Adipocyte (in vitro differentiated cells): ENCODE results near the gene RGS3.
A peak's percentile ranks its signal among the peaks of the same experiment; 100 is the strongest.

Experiments
- DNase-seq: peaks from one replicate; pipeline ENCODE4 v3.0.0-alpha.2; 2015; ENCODE audit warnings: low read depth
- H3K27me3 ChIP-seq: replicated peaks from 2 replicates; pipeline ENCODE4 v1.7.0; 2013; ENCODE audit warnings: mild to moderate bottlenecking, low read length, moderate library complexity; ENCODE audit not compliant: control insufficient read depth, insufficient read depth
- H3K36me3 ChIP-seq: 2 replicates; pipeline ENCODE4 v1.7.0; 2013; ENCODE audit warnings: low read length, mild to moderate bottlenecking, moderate library complexity; ENCODE audit not compliant: control insufficient read depth, insufficient read depth, severe bottlenecking
- H3K4me1 ChIP-seq: 2 replicates; pipeline ENCODE4 v1.7.0; 2013; ENCODE audit warnings: mild to moderate bottlenecking, low read length, moderate library complexity; ENCODE audit not compliant: control insufficient read depth, insufficient read depth
- H3K4me3 ChIP-seq: 2 replicates; pipeline ENCODE4 v1.7.0; 2013; ENCODE audit warnings: mild to moderate bottlenecking, low read length, moderate library complexity
- H3K9ac ChIP-seq: 2 replicates; pipeline ENCODE4 v1.7.0; 2013; ENCODE audit warnings: mild to moderate bottlenecking, low read length, moderate library complexity
- H3K9me3 ChIP-seq: 2 replicates; pipeline ENCODE4 v1.7.0; 2013; ENCODE audit warnings: mild to moderate bottlenecking, low read length, moderate library complexity; ENCODE audit not compliant: control insufficient read depth

Gene RGS3

DNA sequence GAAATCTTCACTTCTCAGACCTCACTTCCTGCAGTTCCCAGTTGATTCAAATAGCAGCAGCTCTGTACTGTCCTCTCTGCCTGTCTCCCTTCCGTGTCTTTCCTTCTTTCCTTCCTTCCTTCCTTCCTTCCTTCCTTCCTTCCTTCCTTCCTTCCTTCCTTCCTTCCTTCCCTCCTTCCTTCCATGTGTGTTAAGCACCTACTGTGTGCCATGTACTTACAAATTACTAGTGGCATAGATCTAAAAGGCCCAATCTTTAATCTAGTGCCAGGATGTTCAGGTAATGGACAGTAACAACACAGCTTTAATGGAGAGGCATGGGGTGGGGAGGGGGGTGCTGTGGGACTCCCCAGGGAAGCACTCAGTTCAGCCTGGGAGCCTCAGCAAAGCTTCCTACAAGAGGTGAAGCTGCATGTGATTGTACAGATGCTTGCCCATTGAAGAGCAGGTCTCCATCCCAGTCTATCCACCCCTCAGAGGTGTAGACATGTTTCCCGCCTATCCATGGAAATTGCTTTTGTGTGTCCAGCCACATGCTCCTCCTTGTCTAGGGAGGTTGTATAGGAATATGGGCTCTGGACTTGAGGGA lies 106.0 kb downstream of the RGS3 start:
- no peaks in the 10 kb centered on the region for H3K27me3 ChIP-seq
- no peak overlapping the region for H3K4me3 ChIP-seq
- DNase-seq, result no peak
- H3K36me3 ChIP-seq, result no peaks in the 10 kb centered on the region
- peaks cover 21% of the 10 kb centered on the region for H3K4me1 ChIP-seq
- H3K9me3 ChIP-seq, result peaks cover 4% of the 10 kb centered on the region
- no peak overlapping the region for H3K9ac ChIP-seq

DNA sequence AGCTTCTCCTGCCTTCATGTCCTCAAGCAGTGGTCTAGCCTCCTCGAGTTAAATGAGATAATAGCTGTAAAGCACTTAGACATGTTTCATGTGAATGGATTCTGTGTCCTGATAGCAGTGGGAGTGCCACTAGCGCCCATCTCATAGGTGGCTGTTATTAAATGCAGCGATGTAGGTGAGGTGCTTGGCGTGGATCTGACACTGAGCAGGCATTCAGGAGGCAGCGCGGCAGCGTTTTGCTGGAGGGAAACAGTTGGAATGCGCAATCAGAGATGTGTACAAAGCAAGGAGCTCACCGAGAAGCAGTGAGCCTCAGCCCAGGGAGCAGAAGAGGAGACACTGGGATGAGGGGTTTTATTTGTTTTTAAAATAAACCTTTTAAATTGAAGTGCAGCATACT lies 106.6 kb downstream of the RGS3 start:
- DNase-seq, result no peak
- Histone ChIP-seq H3K9ac (no peak overlapping the region), H3K4me1 (peaks cover 16% of the 10 kb centered on the region), H3K9me3 (peaks cover 4% of the 10 kb centered on the region), H3K27me3 (no peaks in the 10 kb centered on the region), H3K36me3 (no peaks in the 10 kb centered on the region), H3K4me3 (no peak overlapping the region)

DNA sequence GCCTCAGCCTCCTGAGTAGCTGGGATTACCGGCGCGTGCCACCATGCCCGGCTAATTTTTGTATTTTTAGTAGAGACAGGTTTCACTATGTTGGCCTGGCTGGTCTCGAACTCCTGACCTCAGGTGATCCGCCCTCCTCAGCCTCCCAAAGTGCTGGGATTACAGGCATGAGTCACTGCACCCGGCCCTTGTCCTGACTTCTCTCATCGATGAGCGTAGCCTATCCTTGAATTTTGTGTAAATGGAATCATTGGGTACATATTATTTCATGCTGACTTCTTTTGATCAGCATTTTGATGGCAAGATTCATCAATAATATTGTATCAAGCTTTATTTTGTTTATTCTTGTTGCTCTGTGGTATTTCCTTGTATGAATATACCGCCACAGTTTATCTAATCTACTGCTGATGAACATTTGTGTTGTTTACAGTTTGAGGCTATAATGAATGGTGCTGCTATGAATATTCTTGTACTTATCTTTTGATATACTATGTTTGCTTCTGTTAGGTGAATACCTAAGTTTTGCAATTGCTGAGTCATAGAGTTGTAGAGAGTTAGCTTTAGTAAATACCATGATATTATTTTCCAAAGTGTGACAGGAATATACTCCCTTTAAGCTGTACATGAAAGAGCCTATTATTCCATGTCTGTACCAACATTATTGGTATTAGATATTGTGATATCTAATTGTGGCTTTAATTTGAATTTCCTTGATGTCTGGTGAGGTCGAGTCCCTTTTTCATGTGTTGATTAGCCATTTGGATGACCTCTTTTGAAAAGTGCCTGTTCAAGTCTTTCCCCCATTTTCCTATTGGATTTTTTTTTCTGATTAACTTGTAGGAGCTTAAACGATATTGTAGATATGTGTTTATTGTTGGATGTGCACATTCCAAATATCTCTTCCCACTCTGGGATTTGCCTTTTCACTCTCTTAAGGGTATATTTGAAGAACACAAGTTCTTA lies 107.5 kb downstream of the RGS3 start:
- H3K4me1 ChIP-seq, result peaks cover 8% of the 10 kb centered on the region
- peaks cover 4% of the 10 kb centered on the region for H3K9me3 ChIP-seq
- DNase-seq, result peak; percentile 58
- H3K9ac ChIP-seq, result no peak overlapping the region
- H3K4me3 ChIP-seq, result no peak overlapping the region
- no peaks in the 10 kb centered on the region for H3K36me3 ChIP-seq
- H3K27me3 ChIP-seq, result no peaks in the 10 kb centered on the region

DNA sequence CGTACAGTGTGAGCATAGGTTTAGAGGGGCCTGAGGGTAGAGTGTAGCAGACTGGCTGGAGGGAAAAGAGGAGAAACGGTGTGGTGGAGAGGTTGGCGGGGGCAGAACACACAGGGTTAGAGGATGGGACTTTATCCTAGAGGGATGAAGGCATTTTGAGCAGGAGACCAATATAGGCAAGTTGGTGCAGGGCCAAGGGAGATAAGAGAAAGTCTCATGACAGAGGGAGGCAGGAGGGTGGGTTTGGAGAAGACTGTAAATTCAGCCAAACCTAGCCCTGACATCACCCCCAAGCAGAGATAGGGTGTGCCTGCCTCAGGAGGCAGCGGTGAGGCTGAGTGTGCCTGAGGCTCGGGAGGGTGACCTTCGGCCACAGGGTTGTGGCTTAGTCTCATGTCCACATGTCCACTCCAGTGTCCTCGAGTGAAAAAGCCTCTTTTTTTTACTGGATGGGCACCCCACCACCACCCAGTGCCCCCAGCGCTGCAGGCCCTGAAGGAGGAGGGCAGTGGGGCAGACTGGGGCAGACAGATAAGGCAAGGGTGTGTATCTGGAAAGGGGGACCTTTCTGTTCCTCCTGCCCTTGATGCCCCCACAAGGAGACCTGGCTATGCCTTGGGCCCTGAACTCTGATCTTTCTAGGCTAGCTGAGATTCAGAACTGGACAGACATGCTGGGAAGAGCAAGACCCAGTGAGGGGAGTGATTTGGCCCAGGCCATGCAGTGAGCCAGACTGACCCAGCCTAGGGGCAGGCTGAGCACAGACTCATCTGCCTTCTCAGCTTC lies 108.7 kb downstream of the RGS3 start:
- no peak for DNase-seq
- Histone ChIP-seq H3K4me1 (peaks cover 3% of the 10 kb centered on the region), H3K36me3 (no peaks in the 10 kb centered on the region), H3K27me3 (no peaks in the 10 kb centered on the region), H3K9ac (no peak overlapping the region), H3K9me3 (peaks cover 4% of the 10 kb centered on the region), H3K4me3 (no peak overlapping the region)

DNA sequence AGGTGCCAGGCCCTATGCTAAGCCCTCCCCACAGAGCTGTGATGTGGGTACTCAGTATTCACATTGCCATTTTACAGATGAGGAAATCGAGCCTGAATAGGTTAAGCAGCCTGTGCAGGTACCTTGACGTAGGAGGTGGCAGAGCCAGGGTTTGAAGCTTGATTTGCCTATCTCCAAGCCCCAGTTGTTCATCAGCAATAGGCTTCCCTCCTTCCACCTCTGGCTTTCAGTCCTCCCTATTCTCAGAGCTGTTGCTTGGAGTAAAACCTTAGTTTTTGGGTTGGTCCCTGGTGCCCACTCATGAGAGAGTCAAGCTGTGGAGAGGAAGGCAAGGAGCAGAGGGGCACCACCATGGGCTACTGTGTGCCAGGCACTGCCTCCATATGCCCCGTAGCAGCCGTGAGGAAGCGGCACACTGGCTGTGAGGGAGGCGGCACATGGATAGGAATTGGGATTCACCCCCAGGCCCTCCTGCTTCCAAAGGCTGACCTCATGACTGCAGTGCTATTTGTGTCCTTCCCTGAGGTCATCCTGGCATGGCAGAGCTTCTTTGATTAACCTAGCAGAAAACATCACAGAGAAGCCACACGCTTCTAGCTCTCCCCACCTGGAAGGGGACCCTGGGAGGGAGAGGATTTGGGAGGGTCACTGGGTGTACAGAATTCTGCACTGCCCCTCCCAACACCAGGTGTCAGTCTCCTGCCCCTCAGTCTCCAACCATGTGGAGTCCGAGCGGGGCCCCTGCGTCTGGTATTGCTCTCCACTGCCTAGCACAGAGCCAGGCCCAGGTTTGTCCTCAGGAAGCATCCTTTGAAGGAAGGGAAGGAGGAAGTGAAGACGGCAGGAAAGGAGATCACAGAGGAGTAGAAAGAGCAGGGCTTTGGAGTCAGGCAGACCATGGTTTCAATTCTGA lies 109.8 kb downstream of the RGS3 start:
- no peak overlapping the region for H3K9ac ChIP-seq
- H3K4me1 ChIP-seq, result peaks cover 14% of the 10 kb centered on the region
- peaks cover 4% of the 10 kb centered on the region for H3K9me3 ChIP-seq
- H3K27me3 ChIP-seq, result no peaks in the 10 kb centered on the region
- DNase-seq, result no peak
- no peak overlapping the region for H3K4me3 ChIP-seq
- H3K36me3 ChIP-seq, result no peaks in the 10 kb centered on the region

DNA sequence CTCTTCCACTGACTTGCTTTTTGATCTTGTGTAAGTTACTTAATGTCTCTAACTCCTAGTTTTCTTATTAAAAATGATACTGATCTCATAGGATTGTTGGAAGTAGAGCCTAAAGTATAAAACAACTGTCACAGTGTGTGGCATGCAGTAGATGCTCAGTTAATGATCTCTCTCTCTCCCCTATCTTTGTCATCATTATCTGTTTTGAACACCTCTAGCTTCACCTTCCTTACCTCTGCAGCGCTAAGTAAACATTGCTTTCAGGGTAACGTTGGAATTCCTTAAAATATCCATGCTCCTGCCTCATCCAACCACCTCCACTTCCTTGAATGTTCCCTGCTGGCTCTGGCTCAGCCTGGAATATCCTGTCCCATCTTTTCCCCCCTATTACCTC lies 110.4 kb downstream of the RGS3 start:
- no peak overlapping the region for H3K9ac ChIP-seq
- no peak for DNase-seq
- H3K4me3 ChIP-seq, result no peak overlapping the region
- H3K27me3 ChIP-seq, result no peaks in the 10 kb centered on the region
- peaks cover 4% of the 10 kb centered on the region for H3K9me3 ChIP-seq
- H3K36me3 ChIP-seq, result no peaks in the 10 kb centered on the region
- peaks cover 20% of the 10 kb centered on the region for H3K4me1 ChIP-seq

DNA sequence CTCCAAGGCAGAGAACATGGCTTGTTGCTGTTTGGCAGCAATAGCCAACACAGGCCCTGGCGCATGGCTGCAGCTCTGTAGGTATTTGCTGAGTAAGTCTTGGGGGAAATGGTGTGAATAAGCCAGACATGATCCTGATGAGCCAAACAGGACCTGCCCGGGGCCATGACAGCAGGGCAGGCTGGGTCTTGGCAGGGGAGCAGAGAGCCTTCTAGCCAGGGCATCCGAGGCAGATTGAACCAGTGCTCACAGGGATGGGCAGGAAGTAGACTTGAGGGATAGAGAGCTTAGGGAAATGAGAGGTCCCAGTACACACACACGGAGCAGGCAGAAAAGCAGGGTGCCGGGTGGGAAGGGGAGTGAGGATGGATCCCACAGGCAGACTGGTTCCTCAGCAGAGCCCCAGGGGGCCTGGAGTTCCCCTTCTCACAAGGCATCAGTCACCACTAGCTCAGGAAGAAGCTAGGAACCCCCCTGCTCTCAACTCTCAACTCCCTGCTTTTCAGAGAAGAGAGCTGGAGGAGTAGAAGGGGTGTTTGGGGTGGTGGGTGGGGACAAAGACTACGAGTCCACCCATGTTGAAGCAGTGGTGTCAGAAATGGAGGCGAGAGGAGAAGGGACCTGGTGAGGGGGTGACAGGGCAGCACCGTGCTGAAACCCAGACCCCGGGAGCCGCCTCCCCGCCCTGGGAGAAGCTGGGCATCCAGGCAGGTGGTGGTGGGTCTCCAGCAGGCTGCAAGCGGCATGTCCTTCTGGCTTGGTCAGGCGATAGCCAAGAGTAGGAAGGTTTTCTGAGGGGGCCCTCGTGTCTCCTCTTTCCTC lies 111.1 kb downstream of the RGS3 start:
- Histone ChIP-seq H3K4me3 (no peak overlapping the region), H3K9me3 (peaks cover 4% of the 10 kb centered on the region), H3K36me3 (no peaks in the 10 kb centered on the region), H3K9ac (no peak overlapping the region), H3K27me3 (no peaks in the 10 kb centered on the region), H3K4me1 (peaks cover 26% of the 10 kb centered on the region)
- DNase-seq, result no peak

DNA sequence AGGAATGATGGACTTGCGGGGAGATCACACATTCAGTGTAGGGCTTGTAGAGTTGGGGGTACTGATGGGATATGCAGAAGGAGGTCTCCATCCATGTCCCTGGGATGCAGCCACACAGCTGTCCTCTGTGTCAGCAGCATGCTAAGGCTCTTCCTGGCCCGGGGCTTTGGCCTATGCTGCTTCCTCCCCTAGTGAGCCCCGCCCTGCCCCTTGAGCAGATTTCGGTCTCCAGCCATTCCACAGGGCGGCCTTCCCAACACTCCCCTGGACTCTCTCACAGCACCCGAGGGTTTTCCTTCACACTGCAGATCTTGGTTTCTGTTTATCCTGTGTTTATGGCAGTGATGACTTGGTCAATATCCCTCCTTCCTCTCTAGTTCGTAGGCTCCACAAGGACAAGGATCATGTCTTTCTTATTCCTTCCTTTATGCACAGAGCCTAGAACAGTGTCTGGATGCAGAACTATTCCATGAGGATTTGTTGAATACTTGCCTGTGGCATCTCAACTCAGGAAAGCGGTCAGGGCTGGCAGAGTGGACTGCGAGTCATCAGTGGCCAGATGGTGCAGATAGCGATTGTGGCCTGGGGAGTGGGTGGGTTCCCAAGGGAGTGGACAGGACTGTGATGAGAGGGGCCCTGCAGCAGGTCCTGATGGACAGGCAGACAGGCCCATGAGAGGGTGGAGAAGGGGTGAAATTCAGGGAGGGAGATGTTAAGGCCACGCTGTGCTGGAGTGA lies 114.2 kb downstream of the RGS3 start:
- DNase-seq, result peak; percentile 68
- Histone ChIP-seq H3K9me3 (no peaks in the 10 kb centered on the region), H3K36me3 (no peaks in the 10 kb centered on the region), H3K9ac (no peak overlapping the region), H3K4me3 (no peak overlapping the region), H3K4me1 (peaks cover 47% of the 10 kb centered on the region), H3K27me3 (no peaks in the 10 kb centered on the region)

DNA sequence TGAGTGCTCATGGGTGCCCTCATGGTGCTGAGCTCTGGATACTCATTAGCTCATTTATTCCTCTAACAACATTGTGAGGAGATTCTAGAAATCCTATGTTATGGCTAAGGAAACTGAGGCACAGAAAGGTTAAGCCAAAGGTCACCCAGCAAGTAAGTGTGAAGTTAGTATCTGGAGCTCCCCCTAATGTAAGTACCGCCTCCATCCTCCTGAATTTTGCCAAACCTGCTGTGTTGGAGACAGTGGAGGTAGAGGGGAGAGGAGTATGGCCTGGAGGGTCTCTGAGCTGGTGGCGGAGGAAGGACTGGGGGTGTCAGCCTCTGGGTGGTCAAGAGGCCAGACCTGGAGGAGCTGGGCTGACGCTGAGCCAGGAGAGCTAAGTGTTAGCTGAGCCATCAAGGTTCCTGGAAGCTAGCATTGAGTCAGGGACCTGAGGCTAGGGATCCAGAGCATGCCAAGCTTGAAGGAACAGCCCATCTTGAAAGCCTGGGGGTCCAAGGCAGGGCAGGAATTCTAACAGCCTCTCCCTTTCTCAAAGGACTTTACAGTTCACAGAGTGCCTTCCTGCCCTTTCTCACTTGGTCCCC lies 114.8 kb downstream of the RGS3 start:
- Histone ChIP-seq H3K9me3 (no peaks in the 10 kb centered on the region), H3K9ac (no peak overlapping the region), H3K4me1 (peaks cover 47% of the 10 kb centered on the region), H3K36me3 (peaks cover 1% of the 10 kb centered on the region), H3K27me3 (no peaks in the 10 kb centered on the region), H3K4me3 (no peak overlapping the region)
- no peak for DNase-seq
